Neural cell (in vitro differentiated cells): ENCODE results near the gene SLC11A2. TPM values are rescaled to one million over a fixed set of nuclear protein-coding genes. Genes with fewer than 3 reads are reported as not detected.

Source experiments
- H2AFZ ChIP-seq: fragments of 200-600, 300-800 bp; sonication (generic), shearing (Covaris generic); 2 replicates; pipeline ENCODE4 v1.6.0; 2014; ENCODE audit warnings: low read depth, mild to moderate bottlenecking, antibody characterized with exemption, low read length, moderate library complexity
- H3F3A ChIP-seq: fragments of 200-600 bp; shearing (Covaris generic); 2 replicates; pipeline ENCODE4 v1.6.1; 2016; ENCODE audit warnings: mild to moderate bottlenecking, moderate library complexity, mixed read lengths, antibody characterized with exemption, low read length; ENCODE audit not compliant: insufficient read depth, poor library complexity, severe bottlenecking
- H3K27ac ChIP-seq: fragments of 200-600, 300-800 bp; sonication (generic), shearing (Covaris generic); 2 replicates; pipeline ENCODE4 v1.5.1; 2014; ENCODE audit warnings: mild to moderate bottlenecking, low read length, moderate library complexity
- H3K27me3 ChIP-seq: fragments of 300-800, 200-600 bp; sonication (generic), shearing (Covaris generic); 2 replicates; pipeline ENCODE4 v1.6.0; 2014; ENCODE audit warnings: mild to moderate bottlenecking, low read depth, low read length, moderate library complexity; ENCODE audit not compliant: insufficient read depth
- H3K36me3 ChIP-seq: fragments of 300-800, 200-600 bp; sonication (generic), shearing (Covaris generic); 2 replicates; pipeline ENCODE4 v1.5.1; 2014; ENCODE audit warnings: mild to moderate bottlenecking, antibody characterized with exemption, low read length, moderate library complexity; ENCODE audit not compliant: insufficient read depth
- H3K4me2 ChIP-seq: fragments of 300-800, 200-600 bp; sonication (generic), shearing (Covaris generic); 2 replicates; pipeline ENCODE4 v1.6.0; 2014; ENCODE audit warnings: mild to moderate bottlenecking, low read length
- H3K4me3 ChIP-seq: fragments of 300-800, 200-600 bp; sonication (generic), shearing (Covaris generic); 2 replicates; pipeline ENCODE4 v1.5.1; 2014; ENCODE audit warnings: mild to moderate bottlenecking, low read length, moderate library complexity
- H3K79me2 ChIP-seq: fragments of 200-600 bp; shearing (Covaris generic); replicated peaks from 2 replicates; pipeline ENCODE4 v1.6.0; 2014; ENCODE audit warnings: mild to moderate bottlenecking, low read length, moderate library complexity; ENCODE audit not compliant: insufficient read depth
- H3K9ac ChIP-seq: fragments of 300-800, 200-600 bp; sonication (generic), shearing (Covaris generic); 2 replicates; pipeline ENCODE4 v1.6.1; 2016; ENCODE audit warnings: mild to moderate bottlenecking, low read length, mixed read lengths
- H3K9me2 ChIP-seq: fragments of 200-600 bp; shearing (Covaris generic); 2 replicates; pipeline ENCODE4 v1.6.1; 2016; ENCODE audit warnings: mild to moderate bottlenecking, low read length, mixed read lengths; ENCODE audit not compliant: insufficient read depth
- H3K9me3 ChIP-seq: fragments of 200-600, 300-800 bp; sonication (generic), shearing (Covaris generic); 2 replicates; pipeline ENCODE4 v1.6.1; 2016; ENCODE audit warnings: mild to moderate bottlenecking, mixed run types, low read length, moderate library complexity, mixed read lengths
- H4K20me1 ChIP-seq: fragments of 200-600 bp; shearing (Covaris generic); 2 replicates; pipeline ENCODE4 v1.6.1; 2016; ENCODE audit warnings: mild to moderate bottlenecking, mixed run types; ENCODE audit not compliant: insufficient read depth
- EP300 ChIP-seq: fragments of 450-650 bp; conservative IDR thresholded peaks from 2 replicates; pipeline ENCODE4 v1.6.1; 2014; ENCODE audit warnings: antibody characterized with exemption, mild to moderate bottlenecking, moderate library complexity; ENCODE audit not compliant: poor library complexity, severe bottlenecking
- EZH2 ChIP-seq: fragments of 200-600, 300-800 bp; shearing (Covaris generic), sonication (generic); IDR thresholded peaks from 2 replicates; pipeline ENCODE4 v1.6.1; 2014; ENCODE audit warnings: antibody characterized with exemption, low read length, borderline replicate concordance, mild to moderate bottlenecking; ENCODE audit not compliant: insufficient read depth, poor library complexity, severe bottlenecking
- MXI1 ChIP-seq: fragments of 450-650 bp; conservative IDR thresholded peaks from 2 replicates; pipeline ENCODE4 v1.6.1; 2014; ENCODE audit warnings: antibody characterized with exemption, mild to moderate bottlenecking; ENCODE audit not compliant: poor library complexity, severe bottlenecking
- POLR2AphosphoS5 ChIP-seq: IDR thresholded peaks from 2 replicates; pipeline ENCODE4 v1.6.1; 2012
- RAD21 ChIP-seq: fragments of 450-650 bp; conservative IDR thresholded peaks from 2 replicates; pipeline ENCODE4 v1.6.1; 2014; ENCODE audit warnings: antibody characterized with exemption, mild to moderate bottlenecking, moderate library complexity
- SMC3 ChIP-seq: fragments of 450-650 bp; conservative IDR thresholded peaks from 2 replicates; pipeline ENCODE4 v1.6.1; 2014; ENCODE audit warnings: antibody characterized with exemption, mild to moderate bottlenecking, moderate library complexity; ENCODE audit not compliant: poor library complexity
- TAF1 ChIP-seq: IDR thresholded peaks from 2 replicates; pipeline ENCODE4 v1.6.1; 2012; ENCODE audit warnings: low read depth
- polyA plus RNA-seq: library from polyadenylated mRNA; depleted of rRNA; stranded (reverse); fragments of >200 nt; gene quantifications from 2 replicates; pipeline ENCODE4 v1.2.3, GENCODE V29; 2014
- TF ChIP-seq, protein P1 (sequence below): fragments of 450-650 bp; IDR thresholded peaks from 2 replicates; pipeline ENCODE4 v1.5.1; 2014; ENCODE audit warnings: antibody characterized with exemption, mild to moderate bottlenecking, moderate library complexity; ENCODE audit not compliant: poor library complexity, severe bottlenecking
- TF ChIP-seq, protein P2 (sequence below): IDR thresholded peaks from 2 replicates; pipeline ENCODE4 v1.6.1; 2012; ENCODE audit warnings: borderline replicate concordance

SLC11A2 gene
- polyA plus RNA-seq, 1 donor from 2014 or later, result 62.3 TPM

DNA sequence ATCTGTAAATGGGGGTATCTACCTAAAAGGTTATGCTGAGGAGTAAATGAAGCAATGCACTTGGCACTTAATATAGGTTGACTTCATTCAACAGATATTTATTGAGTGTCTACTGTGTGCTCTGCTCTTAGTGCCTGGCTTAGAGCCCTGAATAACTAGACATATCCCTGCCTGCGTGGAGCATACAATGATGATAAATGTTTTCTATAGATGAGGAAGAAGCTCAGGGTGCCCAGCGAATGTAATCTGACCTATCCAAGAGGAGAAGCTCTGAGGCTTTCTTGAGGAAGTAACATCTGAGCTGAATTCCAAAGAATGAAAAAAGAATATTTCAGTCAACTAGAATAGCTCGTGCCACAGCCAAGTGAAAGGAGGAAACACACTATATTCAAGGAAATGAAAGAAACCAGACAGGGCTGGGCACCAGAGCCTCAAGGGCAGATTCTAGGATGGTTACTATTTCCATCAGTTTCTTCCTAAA, 91.8 kb downstream of the SLC11A2 start:
- Histone ChIP-seq H3F3A (no peaks in the 10 kb centered on the region), H3K4me3 (no peak overlapping the region), H3K9me3 (no peaks in the 10 kb centered on the region), H3K27me3 (no peaks in the 10 kb centered on the region), H3K9me2 (no peaks in the 10 kb centered on the region), H3K36me3 (no peaks in the 10 kb centered on the region), H3K27ac (no peak overlapping the region), H2AFZ (no peak overlapping the region), H3K79me2 (no peaks in the 10 kb centered on the region), H4K20me1 (no peaks in the 10 kb centered on the region), H3K9ac (no peak overlapping the region), H3K4me2 (no peak overlapping the region)
- TF ChIP-seq SMC3 (no peak), POLR2AphosphoS5 (no peak), EZH2 (no peak), EP300 (no peak)
- TF ChIP-seq, protein P1, sequence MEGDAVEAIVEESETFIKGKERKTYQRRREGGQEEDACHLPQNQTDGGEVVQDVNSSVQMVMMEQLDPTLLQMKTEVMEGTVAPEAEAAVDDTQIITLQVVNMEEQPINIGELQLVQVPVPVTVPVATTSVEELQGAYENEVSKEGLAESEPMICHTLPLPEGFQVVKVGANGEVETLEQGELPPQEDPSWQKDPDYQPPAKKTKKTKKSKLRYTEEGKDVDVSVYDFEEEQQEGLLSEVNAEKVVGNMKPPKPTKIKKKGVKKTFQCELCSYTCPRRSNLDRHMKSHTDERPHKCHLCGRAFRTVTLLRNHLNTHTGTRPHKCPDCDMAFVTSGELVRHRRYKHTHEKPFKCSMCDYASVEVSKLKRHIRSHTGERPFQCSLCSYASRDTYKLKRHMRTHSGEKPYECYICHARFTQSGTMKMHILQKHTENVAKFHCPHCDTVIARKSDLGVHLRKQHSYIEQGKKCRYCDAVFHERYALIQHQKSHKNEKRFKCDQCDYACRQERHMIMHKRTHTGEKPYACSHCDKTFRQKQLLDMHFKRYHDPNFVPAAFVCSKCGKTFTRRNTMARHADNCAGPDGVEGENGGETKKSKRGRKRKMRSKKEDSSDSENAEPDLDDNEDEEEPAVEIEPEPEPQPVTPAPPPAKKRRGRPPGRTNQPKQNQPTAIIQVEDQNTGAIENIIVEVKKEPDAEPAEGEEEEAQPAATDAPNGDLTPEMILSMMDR, result no peak

DNA sequence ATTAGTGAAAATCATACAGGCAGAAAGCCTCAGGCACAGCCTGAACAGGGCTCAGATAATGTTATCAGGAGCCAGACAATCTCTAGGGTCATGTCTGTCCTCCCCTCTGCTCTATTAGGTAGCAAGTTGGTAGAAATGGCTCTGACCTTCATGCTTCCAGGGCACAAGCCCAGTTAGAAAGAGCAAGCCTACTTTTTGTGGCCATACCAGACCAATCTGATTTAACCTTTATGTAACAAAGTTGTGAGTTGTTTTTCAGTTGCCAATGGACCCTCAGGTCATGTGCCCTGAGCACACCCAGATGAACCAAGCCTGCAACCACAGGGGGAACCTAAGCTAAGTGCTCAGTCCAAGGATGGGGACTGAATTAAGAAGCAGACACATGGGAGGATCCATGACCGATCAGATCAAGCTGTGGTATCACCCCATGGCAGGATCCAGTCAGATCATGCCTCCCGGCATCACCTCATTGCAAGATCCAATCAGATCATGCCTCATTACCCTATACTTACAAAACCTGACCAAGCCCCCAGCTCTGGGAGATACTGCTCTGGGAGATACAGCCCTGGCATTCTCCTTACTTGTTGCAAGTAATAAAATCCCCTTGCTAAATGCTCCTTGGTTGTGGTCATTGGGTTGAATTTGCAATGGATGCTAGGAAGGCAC, 92.6 kb downstream of the SLC11A2 start:
- H3F3A ChIP-seq, result no peaks in the 10 kb centered on the region
- H2AFZ ChIP-seq, result no peak overlapping the region
- H3K27me3 ChIP-seq, result no peaks in the 10 kb centered on the region
- no peak overlapping the region for H3K27ac ChIP-seq
- no peak overlapping the region for H3K4me2 ChIP-seq
- TF ChIP-seq POLR2AphosphoS5, result no peak
- TF ChIP-seq, protein P2, sequence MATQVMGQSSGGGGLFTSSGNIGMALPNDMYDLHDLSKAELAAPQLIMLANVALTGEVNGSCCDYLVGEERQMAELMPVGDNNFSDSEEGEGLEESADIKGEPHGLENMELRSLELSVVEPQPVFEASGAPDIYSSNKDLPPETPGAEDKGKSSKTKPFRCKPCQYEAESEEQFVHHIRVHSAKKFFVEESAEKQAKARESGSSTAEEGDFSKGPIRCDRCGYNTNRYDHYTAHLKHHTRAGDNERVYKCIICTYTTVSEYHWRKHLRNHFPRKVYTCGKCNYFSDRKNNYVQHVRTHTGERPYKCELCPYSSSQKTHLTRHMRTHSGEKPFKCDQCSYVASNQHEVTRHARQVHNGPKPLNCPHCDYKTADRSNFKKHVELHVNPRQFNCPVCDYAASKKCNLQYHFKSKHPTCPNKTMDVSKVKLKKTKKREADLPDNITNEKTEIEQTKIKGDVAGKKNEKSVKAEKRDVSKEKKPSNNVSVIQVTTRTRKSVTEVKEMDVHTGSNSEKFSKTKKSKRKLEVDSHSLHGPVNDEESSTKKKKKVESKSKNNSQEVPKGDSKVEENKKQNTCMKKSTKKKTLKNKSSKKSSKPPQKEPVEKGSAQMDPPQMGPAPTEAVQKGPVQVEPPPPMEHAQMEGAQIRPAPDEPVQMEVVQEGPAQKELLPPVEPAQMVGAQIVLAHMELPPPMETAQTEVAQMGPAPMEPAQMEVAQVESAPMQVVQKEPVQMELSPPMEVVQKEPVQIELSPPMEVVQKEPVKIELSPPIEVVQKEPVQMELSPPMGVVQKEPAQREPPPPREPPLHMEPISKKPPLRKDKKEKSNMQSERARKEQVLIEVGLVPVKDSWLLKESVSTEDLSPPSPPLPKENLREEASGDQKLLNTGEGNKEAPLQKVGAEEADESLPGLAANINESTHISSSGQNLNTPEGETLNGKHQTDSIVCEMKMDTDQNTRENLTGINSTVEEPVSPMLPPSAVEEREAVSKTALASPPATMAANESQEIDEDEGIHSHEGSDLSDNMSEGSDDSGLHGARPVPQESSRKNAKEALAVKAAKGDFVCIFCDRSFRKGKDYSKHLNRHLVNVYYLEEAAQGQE, result no peak
- no peak for TF ChIP-seq MXI1
- no peak for TF ChIP-seq EP300
- no peak for TF ChIP-seq SMC3
- no peak for TF ChIP-seq TAF1
- TF ChIP-seq EZH2, result no peak
- TF ChIP-seq, protein P1, result no peak
- no peak for TF ChIP-seq RAD21
- no peaks in the 10 kb centered on the region for H4K20me1 ChIP-seq
- no peaks in the 10 kb centered on the region for H3K79me2 ChIP-seq
- H3K9me3 ChIP-seq, result no peaks in the 10 kb centered on the region
- no peak overlapping the region for H3K9ac ChIP-seq
- no peaks in the 10 kb centered on the region for H3K36me3 ChIP-seq
- H3K4me3 ChIP-seq, result no peak overlapping the region
- no peaks in the 10 kb centered on the region for H3K9me2 ChIP-seq
